Breast epithelium (tissue), 4 donors: Measurements from ENCODE around the gene NCAPH2. TPM values are rescaled to one million over a fixed set of nuclear protein-coding genes. Genes with fewer than 3 reads are reported as not detected.

ENCODE experiments used
- DNase-seq, 2 donors: peaks; one replicate each; pipeline ENCODE4 v3.0.0-alpha.2; 2019; ENCODE audit warnings: low spot score in 2 of 2
- H3K27ac ChIP-seq, 2 donors: fragments of 200-600 bp; sonication (generic) in 1 of 2; one replicate each; pipeline ENCODE4 v1.5.1; 2016 to 2019; ENCODE audit warnings: mild to moderate bottlenecking in 1 of 2
- H3K27me3 ChIP-seq, 2 donors: fragments of 200-600 bp; sonication (generic) in 1 of 2; one replicate each; pipeline versions ENCODE4 v1.5.1 to v1.6.0; 2017 to 2019; ENCODE audit warnings: control low read depth in 1 of 2, mild to moderate bottlenecking in 1 of 2
- H3K36me3 ChIP-seq: fragments of 200-600 bp; one replicate; pipeline ENCODE4 v1.5.1; 2019
- H3K4me1 ChIP-seq, 2 donors: fragments of 200-600 bp; sonication (generic); one replicate each; pipeline ENCODE4 v1.5.1; 2016 to 2019; ENCODE audit warnings: control low read depth in 1 of 2
- H3K4me3 ChIP-seq, 3 donors: fragments of 200-600 bp; sonication (generic); 1 replicate in 2 of 3; 2 replicates in 1 of 3; pipeline ENCODE4 v1.5.1; 2016 to 2019; ENCODE audit warnings: mild to moderate bottlenecking in 3 of 3, moderate library complexity in 2 of 3
- H3K9me3 ChIP-seq, 2 donors: fragments of 200-600 bp; sonication (generic) in 1 of 2; one replicate each; pipeline ENCODE4 v1.5.1; 2016 to 2019; ENCODE audit warnings: control low read depth in 1 of 2
- CTCF ChIP-seq, 3 donors: fragments of 450-650 bp; IDR thresholded peaks; one replicate each; pipeline ENCODE4 v1.5.1; 2016 to 2017; ENCODE audit warnings: antibody characterized with exemption in 3 of 3, mild to moderate bottlenecking in 3 of 3, moderate library complexity in 3 of 3
- POLR2A ChIP-seq: fragments of 450-650 bp; IDR thresholded peaks from one replicate; pipeline ENCODE4 v1.6.1; 2016; ENCODE audit warnings: antibody characterized with exemption, mild to moderate bottlenecking, moderate library complexity
- POLR2AphosphoS5 ChIP-seq, 3 donors: sonication (generic); formaldehyde crosslinking; IDR thresholded peaks; one replicate each; pipeline ENCODE4 v1.6.1; 2017; ENCODE audit warnings: antibody characterized with exemption in 3 of 3
- intact Hi-C: fragments of 100-400 bp; cut with DNase I; formaldehyde crosslinking; loops from one replicate; pipeline ENCODE4 v1.15.1; 2023; ENCODE audit warnings: low total_unique reads
- total RNA-seq, 3 donors: library from RNA; depleted of rRNA; stranded (reverse); fragments of >200 nt; gene quantifications; one replicate each; pipeline ENCODE4 v1.1.0, GENCODE V29; 2016

NCAPH2 gene
- total RNA-seq, 3 donors from 2014 or later = 25.9 to 48.2 (median 43.0) TPM

DNA sequence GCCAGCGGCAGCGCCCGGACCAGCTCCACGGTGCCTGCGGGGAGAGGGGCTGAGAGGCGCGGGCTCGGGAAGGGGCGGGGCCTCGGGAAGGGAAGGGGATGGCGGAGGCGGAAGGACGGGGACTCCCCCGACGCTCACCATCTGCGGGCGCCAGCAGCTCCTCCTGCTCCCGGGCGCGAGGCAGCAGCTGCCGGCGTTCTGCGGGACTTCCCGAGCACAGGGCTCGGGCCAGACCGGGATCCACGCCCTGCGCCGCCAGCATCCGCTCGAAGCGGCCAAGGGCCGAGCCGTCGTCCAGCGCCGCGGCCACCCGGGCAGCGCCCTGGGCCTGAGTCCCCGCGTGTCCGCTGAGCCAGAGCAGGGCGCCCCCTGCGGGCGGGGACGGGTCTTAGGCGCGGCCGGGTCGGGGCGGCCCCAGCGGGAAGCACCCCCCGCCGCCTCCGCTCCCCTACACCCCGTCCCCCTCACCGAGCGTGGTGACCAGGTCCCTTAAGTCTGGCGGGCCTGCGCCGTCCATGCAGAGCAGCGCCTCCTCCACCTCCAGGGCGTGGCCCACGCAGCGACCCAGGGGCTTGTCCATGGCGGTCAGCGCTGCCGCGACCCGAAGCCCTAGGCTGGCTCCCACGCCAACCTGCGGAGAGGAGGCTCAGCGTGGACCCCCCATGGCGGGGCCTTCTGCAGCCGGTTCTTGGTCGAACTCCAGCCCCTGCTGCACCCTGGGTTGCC, 18.2 kb downstream of the NCAPH2 start:
- H3K4me1 ChIP-seq = peaks cover 10 to 12% of the 10 kb centered on the region in 2 donors
- peaks cover 13% of the 10 kb centered on the region for H3K36me3 ChIP-seq
- H3K27ac ChIP-seq = peak overlapping the region; percentile 88 to 92
- DNase-seq = peak; percentile 64 to 81
- TF ChIP-seq CTCF (IDR thresholded peaks at IDR 0.05) = peak in 2 of 3 donors; percentile 13 to 46
- TF ChIP-seq POLR2A = no peak
- peak in 1 of 3 donors; percentile 7 for TF ChIP-seq POLR2AphosphoS5 (IDR thresholded peaks at IDR 0.05)
- intact Hi-C loops = loop anchor here (5.0 kb wide), 1 partner anchor 56 kb away; the partner anchor contains the start of gene CHKB
- H3K27me3 ChIP-seq = no peaks in the 10 kb centered on the region
- no peaks in the 10 kb centered on the region for H3K9me3 ChIP-seq
- H3K4me3 ChIP-seq = peak overlapping the region; percentile 52 to 91 (median 81)

DNA sequence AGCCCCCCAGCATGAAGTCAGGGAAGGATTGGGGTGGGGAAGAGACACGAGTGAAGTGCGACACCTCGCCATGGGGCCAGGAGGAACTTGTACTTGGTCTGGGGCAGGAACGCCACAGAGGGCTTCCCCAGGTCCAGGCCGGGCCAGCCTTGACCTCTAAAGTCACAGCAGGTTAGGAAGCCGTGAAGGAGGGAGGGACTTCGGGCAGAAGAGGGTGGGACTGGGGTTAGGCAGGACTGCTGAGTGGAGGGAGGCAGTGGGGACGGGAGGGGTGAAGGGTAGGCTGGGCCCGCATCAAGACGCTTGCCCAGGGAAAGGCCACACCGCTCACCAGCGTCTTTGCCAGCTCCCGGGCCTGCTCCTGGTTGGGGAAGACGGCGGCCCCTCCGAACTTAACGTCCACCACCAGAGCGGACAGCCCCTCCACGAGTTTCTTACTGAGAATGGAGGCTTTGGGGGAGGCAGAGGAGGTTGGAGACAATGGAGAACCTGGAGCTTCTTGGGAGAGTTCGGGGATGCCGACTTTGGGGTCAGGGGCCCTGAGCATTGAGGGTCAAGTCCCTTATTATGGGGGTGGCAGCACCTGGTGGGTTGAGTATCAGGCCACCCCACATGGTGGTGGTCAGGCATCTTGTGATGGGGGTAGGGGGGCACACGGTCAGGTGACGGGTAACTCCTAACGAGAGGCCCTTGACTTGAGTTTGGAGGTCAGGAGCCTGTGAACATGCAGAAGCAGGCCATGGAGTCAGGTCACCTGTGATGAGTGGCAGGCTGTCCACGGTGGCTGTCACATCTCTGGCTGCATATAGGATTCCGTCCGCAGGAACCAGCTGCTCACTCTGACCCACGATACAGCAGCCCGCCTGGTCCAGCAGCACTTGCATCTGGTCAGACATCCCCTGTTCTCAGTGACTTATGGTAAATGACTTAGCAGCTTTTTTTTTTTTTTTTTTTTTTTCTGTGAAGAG, 19.1 kb downstream of the NCAPH2 start:
- Histone ChIP-seq H3K4me1 (peaks cover 10 to 12% of the 10 kb centered on the region in 2 donors), H3K36me3 (peaks cover 10% of the 10 kb centered on the region), H3K9me3 (no peaks in the 10 kb centered on the region), H3K27ac (peak overlapping the region; percentile 88 to 92), H3K4me3 (peak overlapping the region; percentile 52 to 91 (median 81)), H3K27me3 (no peaks in the 10 kb centered on the region)
- TF ChIP-seq POLR2AphosphoS5 (IDR thresholded peaks at IDR 0.05) = no peak
- no peak for TF ChIP-seq CTCF (IDR thresholded peaks at IDR 0.05)
- no peak for TF ChIP-seq POLR2A
- peak in 1 of 2 donors; percentile 51 for DNase-seq
- intact Hi-C loops = loop anchor here (5.0 kb wide), 1 partner anchor 55 kb away; the partner anchor contains the start of gene CHKB

GRCh38 chr22:50527921-50528681, 20.1 kb downstream of the NCAPH2 start:
- no peak for DNase-seq
- Histone ChIP-seq H3K4me1 (peaks cover 10 to 12% of the 10 kb centered on the region in 2 donors), H3K27me3 (no peaks in the 10 kb centered on the region), H3K36me3 (peaks cover 1% of the 10 kb centered on the region), H3K9me3 (no peaks in the 10 kb centered on the region), H3K4me3 (peak overlapping the region in 1 of 3 donors; percentile 84), H3K27ac (peak overlapping the region; percentile 98 to 99)
- intact Hi-C loops = loop anchor here (5.0 kb wide), 1 partner anchor 54 kb away; the partner anchor contains the start of gene CHKB
- TF ChIP-seq POLR2A (no peak), CTCF (IDR thresholded peaks at IDR 0.05) (no peak), POLR2AphosphoS5 (IDR thresholded peaks at IDR 0.05) (no peak)

- H3K36me3 ChIP-seq = no peaks in the 10 kb centered on the region
- no peaks in the 10 kb centered on the region for H3K27me3 ChIP-seq
- TF ChIP-seq POLR2AphosphoS5 (IDR thresholded peaks at IDR 0.05) (no peak), POLR2A (no peak), CTCF (IDR thresholded peaks at IDR 0.05) (no peak)
- no peaks in the 10 kb centered on the region for H3K9me3 ChIP-seq
- peaks cover 10 to 12% of the 10 kb centered on the region in 2 donors for H3K4me1 ChIP-seq
- H3K27ac ChIP-seq = peak overlapping the region; percentile 98 to 99
- no peak for DNase-seq
- H3K4me3 ChIP-seq = peak overlapping the region; percentile 68 to 84 (median 68)
- intact Hi-C loops = loop anchor here (5.0 kb wide), 1 partner anchor 53 kb away; the partner anchor contains the start of gene CHKB
Observed at GRCh38 chr22:50528682-50529415, 20.8 kb downstream of the NCAPH2 start.
